Mesodermal cell (in vitro differentiated cells): ENCODE data around the gene FBXO22.
"Not testable (repeated sequence)": the region's sequence is repeated elsewhere in the genome, so short reads cannot be mapped to it uniquely, and the experiment has no call there.

Experiments used
- H3K27ac ChIP-seq: 2 replicates; pipeline ENCODE4 v1.7.0; 2013; ENCODE audit warnings: mild to moderate bottlenecking, low read depth, low read length, moderate library complexity; ENCODE audit not compliant: severe bottlenecking
- H3K36me3 ChIP-seq: 2 replicates; pipeline ENCODE4 v1.7.1; 2013; ENCODE audit warnings: mild to moderate bottlenecking, low read length, moderate library complexity; ENCODE audit not compliant: control insufficient read depth, insufficient read depth
- H3K4me1 ChIP-seq: one replicate; pipeline ENCODE4 v1.7.1; 2013; ENCODE audit warnings: mild to moderate bottlenecking, low read length; ENCODE audit not compliant: insufficient read depth, control insufficient read depth, poor library complexity, severe bottlenecking
- H3K4me3 ChIP-seq: 2 replicates; pipeline ENCODE4 v1.7.0; 2013; ENCODE audit warnings: low read length, control low read depth, mild to moderate bottlenecking; ENCODE audit not compliant: insufficient read depth, poor library complexity, severe bottlenecking; ENCODE audit errors: extremely low read depth
- H3K9me3 ChIP-seq: 2 replicates; pipeline ENCODE4 v1.7.1; 2013; ENCODE audit warnings: mild to moderate bottlenecking, low read length, moderate library complexity; ENCODE audit not compliant: control insufficient read depth
- WGBS, 2 experiments: methylation state at CpG; one replicate each; pipeline ENCODE4 v1.1.5; 2013; ENCODE audit warnings: missing lambda C conversion rate in 2 of 2; ENCODE audit not compliant: insufficient coverage in 2 of 2; 5-methylcytosine and 5-hydroxymethylcytosine counted together

Gene FBXO22

DNA sequence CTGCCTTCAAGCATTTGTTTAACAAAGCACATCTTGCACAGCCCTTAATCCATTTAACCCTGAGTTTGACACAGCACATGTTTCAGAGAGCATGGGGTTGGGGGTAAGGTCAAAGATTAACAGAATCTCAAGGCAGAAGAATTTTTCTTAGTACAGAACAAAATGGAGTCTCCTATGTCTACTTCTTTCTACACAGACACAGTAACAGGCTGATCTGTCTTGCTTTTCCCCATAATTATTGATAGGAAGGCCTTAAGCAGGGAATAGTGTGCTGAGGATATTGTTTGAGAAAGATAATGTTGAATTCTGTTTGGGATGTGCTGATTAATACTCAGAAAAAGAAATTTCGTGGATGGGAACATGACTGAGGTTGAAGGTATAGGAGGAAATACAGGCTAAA is 32.1 kb upstream of the FBXO22 start:
- not testable (repeated sequence) for H3K9me3 ChIP-seq, H3K27ac ChIP-seq, H3K4me3 ChIP-seq
- H3K4me1 ChIP-seq = peaks cover 11% of the 10 kb centered on the region
- 82 to 92% methylated on average over 1 of the region's 1 CpG for WGBS, 2 experiments
- H3K36me3 ChIP-seq = peaks cover 60% of the 10 kb centered on the region

DNA sequence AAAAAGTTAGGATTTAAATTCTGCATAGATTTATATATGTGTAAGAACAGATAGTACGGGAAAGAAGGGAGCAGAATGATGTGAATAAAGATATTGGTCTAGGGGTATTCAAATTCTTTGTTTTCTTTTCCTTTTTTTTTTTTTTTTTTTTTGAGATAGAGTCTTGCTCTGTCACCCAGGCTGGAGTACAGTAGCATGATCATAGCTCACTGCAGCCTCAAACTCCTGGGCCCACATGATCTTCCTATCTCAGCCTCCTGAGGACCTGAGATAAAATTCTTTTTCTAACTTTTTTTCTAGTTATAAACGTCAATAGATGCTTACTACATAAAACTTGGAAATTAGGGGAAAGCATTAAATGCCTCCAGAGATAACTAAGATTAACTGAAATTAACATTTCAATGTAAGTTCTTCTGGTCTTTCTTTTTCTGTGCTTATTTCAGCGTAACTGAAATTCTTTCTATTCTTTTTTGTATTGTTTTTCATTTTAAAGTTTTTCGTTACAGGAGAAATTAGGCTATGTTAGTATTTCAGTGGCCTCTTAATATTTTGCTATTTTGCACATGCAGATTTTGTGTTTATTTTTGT is 31.2 kb upstream of the FBXO22 start:
- Histone ChIP-seq H3K27ac (no peak overlapping the region), H3K4me1 (peaks cover 3% of the 10 kb centered on the region), H3K36me3 (peaks cover 58% of the 10 kb centered on the region), H3K4me3 (no peak overlapping the region), H3K9me3 (no peaks in the 10 kb centered on the region)
- no CpG with 5 or more reads among the region's 4 CpGs for WGBS, 2 experiments

DNA sequence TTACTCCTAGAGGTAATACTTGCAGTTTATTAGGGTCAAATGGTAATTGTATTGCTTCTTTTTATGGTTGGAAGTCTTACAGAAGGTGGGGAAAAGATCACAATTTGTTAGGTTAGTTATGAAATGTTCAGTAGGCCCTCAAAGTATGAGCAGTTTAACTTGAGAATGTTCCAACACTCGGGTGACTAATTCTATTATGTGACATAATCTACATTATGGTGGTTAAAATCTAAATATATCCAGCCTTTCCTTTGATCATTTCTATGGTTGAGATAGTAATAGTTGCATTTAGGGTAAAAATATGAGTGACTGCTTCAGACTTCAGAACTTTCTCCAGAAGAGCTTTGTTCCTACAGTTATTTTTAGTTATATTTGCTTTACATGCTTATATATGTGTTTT is 19.6 kb upstream of the FBXO22 start:
- no peak overlapping the region for H3K27ac ChIP-seq
- no peaks in the 10 kb centered on the region for H3K9me3 ChIP-seq
- no CpG with 5 or more reads among the region's 1 CpG for WGBS, 2 experiments
- H3K36me3 ChIP-seq = peaks cover 78% of the 10 kb centered on the region
- peaks cover 1% of the 10 kb centered on the region for H3K4me1 ChIP-seq
- no peak overlapping the region for H3K4me3 ChIP-seq

DNA sequence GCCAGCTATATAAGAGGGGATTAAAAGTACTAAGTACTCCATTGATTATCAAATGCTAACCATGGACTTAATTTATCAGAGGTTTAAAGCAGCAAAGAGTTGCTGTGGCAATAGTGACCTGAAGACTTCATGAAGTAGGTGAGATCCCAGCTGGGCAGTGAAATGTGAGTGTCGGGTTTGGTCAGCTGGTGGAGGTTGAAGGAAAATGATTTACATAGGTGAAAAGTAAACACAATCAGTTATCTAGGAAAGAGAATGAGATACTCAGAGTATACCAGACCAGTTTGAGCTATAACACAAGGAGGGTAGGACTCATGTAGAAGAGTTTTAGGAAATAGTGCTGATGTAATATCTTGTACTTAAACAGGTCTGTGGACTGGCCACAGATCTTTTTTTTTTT is 16.5 kb upstream of the FBXO22 start:
- Histone ChIP-seq H3K9me3 (no peaks in the 10 kb centered on the region), H3K27ac (no peak overlapping the region), H3K36me3 (peaks cover 62% of the 10 kb centered on the region), H3K4me1 (peaks cover 18% of the 10 kb centered on the region), H3K4me3 (no peak overlapping the region)
- WGBS, 2 experiments = 100% methylated on average over 1 of the region's 1 CpG; no CpG with 5 or more reads in 1 of the 2 experiments

DNA sequence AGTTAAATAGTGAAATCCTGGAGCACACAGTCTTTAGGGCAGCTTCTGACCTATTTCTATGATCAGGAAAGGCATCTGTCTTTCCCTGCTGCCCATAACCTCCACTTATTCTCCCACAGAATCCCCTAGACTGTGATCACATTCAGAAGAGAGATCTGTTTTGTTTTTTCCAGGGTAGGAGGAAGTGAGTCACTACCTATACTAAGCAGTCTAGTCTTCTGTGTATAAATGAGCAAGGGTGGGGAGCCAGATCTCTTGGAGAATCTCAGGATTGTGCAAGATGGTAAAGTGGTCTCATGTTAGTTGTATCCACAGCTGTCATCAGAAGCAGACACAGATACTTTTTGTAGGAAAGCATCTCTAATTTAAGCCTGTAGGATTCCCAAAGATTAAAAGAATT is 11.8 kb upstream of the FBXO22 start:
- H3K9me3 ChIP-seq = no peaks in the 10 kb centered on the region
- H3K27ac ChIP-seq = peak overlapping the region; percentile 97
- H3K4me1 ChIP-seq = peaks cover 18% of the 10 kb centered on the region
- no peak overlapping the region for H3K4me3 ChIP-seq
- peaks cover 57% of the 10 kb centered on the region for H3K36me3 ChIP-seq

- H3K4me1 ChIP-seq = peaks cover 5% of the 10 kb centered on the region
- H3K27ac ChIP-seq = no peak overlapping the region
- no peaks in the 10 kb centered on the region for H3K9me3 ChIP-seq
- no peak overlapping the region for H3K4me3 ChIP-seq
- H3K36me3 ChIP-seq = peaks cover 34% of the 10 kb centered on the region
- no CpG with 5 or more reads among the region's 2 CpGs for WGBS, 2 experiments
Observed at GRCh38 chr15:75895731-75896130, 7.9 kb upstream of the FBXO22 start.

GRCh38 chr15:75900577-75900976 is 3.1 kb upstream of the FBXO22 start:
- H3K36me3 ChIP-seq = peaks cover 30% of the 10 kb centered on the region
- no peaks in the 10 kb centered on the region for H3K9me3 ChIP-seq
- peaks cover 27% of the 10 kb centered on the region for H3K4me1 ChIP-seq
- H3K4me3 ChIP-seq = no peak overlapping the region
- H3K27ac ChIP-seq = no peak overlapping the region

DNA sequence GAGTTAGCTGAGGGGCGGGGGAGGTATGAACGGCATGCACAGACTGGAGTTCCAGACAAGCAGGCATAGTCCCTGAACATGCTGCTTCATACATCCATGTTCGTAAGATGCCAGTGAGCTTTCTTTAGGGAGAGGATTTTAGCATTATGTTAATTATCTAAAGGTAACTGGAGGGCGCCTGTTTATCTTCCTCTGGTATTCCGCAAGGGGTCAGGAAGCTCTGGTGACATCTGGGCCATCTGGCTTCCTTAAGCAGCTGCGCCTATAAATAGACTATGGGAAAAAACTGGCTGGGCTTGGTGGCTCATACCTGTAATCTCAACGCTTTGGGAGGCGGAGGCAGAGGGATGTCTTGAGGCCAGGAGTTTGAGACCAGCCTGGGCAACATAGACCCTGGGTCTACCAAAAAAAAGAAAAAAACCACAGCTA is 1.5 kb upstream of the FBXO22 start:
- no peaks in the 10 kb centered on the region for H3K9me3 ChIP-seq
- H3K4me1 ChIP-seq = peaks cover 27% of the 10 kb centered on the region
- peaks cover 37% of the 10 kb centered on the region for H3K36me3 ChIP-seq
- WGBS, 2 experiments = 53 to 59% methylated on average over 5 to 7 of the region's 8 CpGs
- H3K27ac ChIP-seq = peak overlapping the region; percentile 77
- H3K4me3 ChIP-seq = no peak overlapping the region

DNA sequence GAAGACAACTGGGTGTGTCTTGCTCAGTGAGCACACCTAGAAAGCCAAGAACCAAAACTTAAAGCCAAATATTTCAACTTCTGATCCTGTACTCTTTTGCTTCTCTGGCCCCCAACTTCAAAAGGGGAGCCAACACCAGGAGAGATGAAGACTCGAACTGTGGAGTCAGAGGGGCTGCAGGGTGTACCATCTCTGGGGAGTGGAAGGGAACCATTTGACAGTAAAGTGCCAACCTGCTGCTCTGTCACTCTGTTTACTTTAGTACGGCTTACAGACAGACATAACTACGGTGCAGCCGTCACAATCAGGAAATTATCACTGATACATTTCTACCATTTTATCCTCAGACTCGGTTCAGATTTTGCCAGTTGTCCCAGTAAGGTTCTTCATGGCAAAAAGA is 1.6 kb downstream of the FBXO22 start:
- no peak overlapping the region for H3K27ac ChIP-seq
- H3K4me1 ChIP-seq = peaks cover 30% of the 10 kb centered on the region
- peaks cover 62% of the 10 kb centered on the region for H3K36me3 ChIP-seq
- H3K4me3 ChIP-seq = peak overlapping the region; percentile 89
- WGBS, 2 experiments = 91 to 95% methylated on average over 5 of the region's 5 CpGs
- no peaks in the 10 kb centered on the region for H3K9me3 ChIP-seq

DNA sequence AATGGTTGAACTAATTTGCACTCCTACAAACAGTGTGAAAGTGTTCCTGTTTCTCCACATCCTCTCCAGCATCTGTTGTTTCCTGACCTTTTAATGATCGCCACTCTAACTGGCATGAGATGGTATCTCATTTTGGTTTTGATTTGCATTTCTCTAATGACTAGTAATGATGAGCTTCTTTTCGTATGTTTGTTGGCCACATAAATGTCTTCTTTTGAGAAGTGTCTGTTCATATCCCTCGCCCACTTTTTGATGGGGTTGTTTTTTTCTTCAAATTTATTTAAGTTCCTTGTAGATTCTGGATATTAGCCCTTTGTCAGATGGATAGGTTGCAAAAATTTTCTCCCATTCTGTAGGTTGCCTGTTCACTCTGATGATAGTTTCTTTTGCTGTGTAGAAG is 6.7 kb downstream of the FBXO22 start:
- WGBS, 2 experiments = 83% methylated on average over 1 of the region's 3 CpGs; no CpG with 5 or more reads in 1 of the 2 experiments
- not testable (repeated sequence) for H3K27ac ChIP-seq, H3K4me3 ChIP-seq, H3K9me3 ChIP-seq, H3K4me1 ChIP-seq
- peaks cover 83% of the 10 kb centered on the region for H3K36me3 ChIP-seq

GRCh38 chr15:75916978-75917377 is 13.3 kb downstream of the FBXO22 start:
- Histone ChIP-seq H3K4me3 (no peak overlapping the region), H3K4me1 (no peaks in the 10 kb centered on the region), H3K27ac (no peak overlapping the region), H3K36me3 (peaks cover 80% of the 10 kb centered on the region), H3K9me3 (no peaks in the 10 kb centered on the region)
- WGBS, 2 experiments = no CpG with 5 or more reads among the region's 1 CpG
